Stimulated activated CD8-positive, alpha-beta memory T cell treated with anti-CD3 and anti-CD28 coated beads, Interleukin-2, amount 100 ng/mL, for 1 hour (primary cell): ENCODE results near the gene CACTIN.
"Not testable (repeated sequence)": the region's sequence is repeated elsewhere in the genome, so short reads cannot be mapped to it uniquely, and the experiment has no call there.

Experiments used
- DNase-seq, 2 donors: peaks; one replicate each; pipeline ENCODE4 v3.0.0-alpha.2; 2020; ENCODE audit warnings: low read depth in 2 of 2

Gene CACTIN

DNA sequence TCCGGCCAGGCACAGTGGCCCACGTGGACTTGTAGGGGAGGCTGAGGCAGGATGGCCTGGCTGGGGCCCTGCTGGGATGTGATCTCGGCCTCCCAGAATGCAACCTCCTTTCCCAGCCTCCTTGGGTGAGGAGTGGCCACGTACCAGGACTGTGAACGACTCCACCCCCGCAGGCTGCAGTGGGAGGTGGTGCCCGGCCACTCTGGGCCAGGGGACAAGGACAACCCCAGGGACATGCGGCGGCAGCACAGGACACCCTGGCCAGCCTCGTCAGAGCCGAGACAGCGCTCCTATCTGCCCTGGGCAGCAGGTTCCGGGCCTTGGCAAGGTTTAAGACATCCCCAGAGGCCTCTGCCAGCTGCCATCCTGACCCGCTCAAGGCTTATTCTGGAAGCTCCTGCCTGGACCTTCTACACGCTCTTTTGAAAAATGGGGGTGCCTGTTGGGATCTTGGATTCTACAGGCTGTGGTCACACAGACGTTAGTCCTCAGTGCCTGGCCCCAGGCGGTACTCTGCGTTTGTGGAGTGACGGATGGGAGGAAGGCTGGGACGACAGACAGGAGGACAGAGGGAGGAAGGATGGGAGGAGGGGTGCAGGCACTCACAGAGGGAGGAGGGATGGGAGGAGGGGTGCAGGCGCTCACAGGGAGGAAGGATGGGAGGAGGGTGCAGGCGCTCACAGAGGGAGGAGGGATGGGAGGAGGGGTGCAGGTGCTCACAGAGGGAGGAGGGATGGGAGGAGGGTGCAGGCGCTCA lies 19.9 kb upstream of the CACTIN start:
- DNase-seq: no peak

DNA sequence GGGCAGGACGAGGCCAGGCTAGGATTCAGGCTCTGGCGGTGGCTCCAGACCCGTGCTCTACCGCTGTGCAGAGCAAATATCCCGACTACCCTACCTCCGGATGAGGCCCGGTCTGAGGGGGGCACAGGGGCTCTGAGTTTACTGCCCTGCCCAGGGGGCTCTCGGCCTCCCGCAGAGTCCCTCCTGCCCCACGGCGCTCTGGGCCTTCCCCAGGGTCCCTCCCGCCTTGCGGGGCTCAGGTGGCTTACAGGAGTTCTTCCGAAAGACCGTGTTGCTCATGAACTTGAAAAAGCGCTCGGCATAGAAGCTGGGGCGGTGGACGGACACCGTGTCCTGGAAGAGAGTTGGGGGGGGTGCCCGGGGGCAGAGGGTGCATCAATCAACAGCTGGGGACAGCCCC lies 19.1 kb upstream of the CACTIN start:
- no peak for DNase-seq

DNA sequence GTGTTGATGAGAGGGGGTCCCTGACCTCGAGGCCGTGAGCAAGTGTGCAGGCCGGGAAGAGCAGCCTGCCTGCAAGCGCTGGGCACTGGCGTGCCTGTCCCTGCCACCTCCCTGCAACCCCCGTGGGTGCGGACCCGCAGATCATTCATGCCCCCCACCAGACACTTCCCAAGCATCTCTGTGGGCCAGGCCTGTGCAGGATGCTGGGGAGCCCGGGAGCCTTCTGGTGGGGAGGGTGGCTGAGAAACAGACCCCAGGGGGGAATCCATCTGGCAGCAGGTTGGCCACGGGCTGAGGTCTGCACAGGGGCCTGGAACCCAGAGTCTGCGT lies 18.4 kb upstream of the CACTIN start:
- DNase-seq: no peak

DNA sequence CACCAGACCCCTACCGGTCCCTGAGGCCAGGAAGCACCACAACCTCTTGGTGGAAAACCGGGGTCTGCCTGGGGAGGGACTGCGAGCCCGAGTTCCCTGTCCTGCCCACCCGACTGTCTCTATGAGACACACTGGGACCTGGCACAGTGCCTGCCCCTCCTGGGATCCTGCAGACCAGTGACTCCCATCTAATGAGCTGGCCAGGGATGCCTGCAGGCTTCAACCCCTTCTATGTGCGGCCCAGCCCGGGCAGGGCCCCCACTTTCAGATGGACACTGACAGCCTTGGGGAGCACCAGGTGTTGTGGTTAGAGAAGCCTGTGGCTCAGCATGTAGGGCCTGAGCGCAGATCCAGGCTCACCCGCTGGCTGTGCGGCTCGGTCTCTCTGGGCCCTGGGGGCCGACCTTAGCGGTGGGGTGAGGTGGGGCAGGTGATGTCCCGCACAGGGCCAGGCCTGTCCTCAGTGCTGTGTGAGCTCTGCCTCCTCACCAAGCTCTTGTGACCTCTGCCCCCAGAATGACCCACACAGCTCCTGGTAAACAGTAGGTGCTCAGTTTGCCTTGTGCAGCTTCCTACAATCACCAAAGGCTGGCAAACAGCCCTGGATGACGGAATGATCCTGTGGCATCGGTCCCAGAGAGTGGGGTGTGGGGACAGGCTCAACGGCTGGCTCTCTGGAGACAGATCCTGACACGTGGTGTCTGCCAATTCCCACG lies 17.9 kb upstream of the CACTIN start:
- DNase-seq: no peak

DNA sequence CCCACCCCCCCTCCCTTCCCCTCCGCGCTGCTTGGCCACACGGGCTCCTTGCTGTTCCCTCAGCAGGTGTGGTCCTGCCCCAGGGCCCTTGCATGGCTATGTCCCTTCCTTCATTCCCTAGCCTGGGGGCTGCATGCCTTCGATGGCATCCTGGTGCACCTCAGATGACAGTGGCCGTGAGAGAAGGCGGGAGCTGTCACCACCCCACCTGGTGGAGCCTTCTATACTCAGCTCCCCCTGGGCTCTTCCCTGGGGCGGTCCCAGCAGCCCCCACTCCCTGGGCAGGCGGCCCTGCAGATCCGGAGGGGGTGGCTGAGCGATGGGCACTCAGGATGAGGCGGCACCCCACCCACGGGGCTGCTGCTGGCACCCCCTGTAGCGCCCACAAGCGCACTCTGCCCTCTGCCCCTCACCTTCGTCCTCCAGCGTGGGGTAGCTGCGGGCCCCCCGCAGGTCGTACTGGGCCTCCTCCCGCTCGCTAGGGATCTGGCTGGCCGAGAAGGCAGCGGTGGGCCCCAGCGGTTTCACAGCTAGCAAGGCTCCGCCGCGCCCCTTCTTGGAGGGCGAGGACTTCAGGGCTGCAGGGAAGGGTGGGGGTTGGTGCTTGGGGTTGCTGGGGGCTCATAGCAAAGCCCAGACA lies 17.2 kb upstream of the CACTIN start:
- DNase-seq: no peak

DNA sequence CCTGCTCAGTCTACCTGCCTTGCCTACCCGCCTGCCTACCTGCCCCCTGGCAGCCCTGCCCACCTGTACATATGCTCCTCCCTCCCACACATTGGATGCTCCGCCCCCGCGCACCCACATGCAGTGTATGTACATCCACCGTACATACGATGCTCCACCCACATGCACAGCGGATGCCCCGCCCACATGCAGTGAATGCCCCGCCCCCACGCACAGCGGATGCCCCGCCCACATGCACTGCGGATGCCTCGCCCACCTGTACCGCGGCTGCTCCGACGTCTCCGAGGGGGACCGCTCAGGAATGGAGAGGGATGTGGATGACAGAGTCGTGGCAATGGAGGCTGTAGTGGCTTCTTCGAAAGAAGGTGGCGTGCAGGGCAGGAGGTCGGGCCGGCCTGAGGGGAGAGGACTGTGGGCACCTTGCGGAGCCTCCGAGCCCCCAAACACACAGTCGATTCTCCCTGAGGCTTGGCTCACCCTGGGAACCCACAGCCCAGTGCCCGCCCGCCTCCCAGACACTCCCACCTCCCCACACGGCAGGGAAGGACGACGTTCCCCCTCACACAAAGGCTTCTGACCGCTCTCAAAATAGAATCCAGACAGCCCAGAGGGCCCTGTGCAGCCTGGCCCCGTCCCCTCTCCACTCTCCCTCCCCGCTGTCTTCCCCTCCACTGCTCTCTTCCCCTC lies 16.5 kb upstream of the CACTIN start:
- no peak for DNase-seq

DNA sequence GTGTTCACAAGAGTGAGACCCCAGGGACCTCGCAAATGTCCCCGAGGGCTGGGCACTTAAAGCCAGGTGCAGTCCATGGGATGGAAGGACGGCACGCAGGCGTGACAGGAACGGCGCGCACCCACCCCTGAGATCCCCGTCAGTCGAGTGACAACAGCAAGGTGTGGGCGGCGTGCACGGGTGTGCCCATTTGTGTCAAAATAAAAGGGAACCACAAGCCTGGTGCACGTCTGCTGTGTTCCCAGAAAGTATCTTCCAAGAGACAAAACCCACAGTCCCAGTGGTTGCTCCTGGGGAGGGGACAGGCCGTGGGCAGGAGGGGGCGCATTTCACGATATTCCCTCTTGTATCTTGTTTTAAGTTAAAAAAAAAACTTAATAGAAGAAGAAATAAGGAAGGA lies 15.7 kb upstream of the CACTIN start:
- DNase-seq: no peak

DNA sequence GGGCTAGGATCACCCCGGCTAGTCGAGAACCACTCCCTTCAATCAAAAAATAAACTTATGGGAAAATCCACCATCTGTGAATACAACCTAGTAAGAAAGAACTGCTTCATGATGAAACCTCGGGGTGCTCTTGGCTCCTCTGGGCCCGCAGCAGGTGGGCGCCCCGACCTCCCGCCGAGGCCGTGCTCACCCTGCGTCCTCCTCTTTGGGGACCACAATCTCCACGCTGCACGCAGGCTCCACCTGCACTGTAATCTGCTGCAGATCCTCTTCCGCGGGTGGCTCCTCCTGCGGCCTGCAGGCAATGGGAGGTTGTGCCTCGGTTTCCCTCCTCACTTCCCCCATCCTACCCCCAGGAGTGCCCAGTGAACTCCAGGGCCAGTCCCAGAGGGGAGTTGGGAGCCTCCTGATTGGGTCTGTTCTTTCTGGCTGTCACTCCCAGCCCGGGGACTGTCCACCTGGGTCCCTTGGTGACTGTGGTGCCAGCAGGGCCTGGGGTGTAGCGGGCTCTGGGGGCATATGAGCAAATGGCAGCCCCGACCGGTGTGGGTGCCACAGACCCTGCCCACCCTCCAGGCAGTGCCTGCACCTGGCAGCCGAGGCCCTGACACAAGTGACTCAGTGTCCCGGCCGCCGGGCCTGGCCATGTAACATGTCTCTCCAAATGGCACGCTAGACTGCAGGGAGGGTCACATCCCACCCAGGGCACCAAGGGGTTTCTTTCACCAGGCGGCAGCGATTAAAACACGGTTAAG lies 15.1 kb upstream of the CACTIN start:
- DNase-seq: no peak

DNA sequence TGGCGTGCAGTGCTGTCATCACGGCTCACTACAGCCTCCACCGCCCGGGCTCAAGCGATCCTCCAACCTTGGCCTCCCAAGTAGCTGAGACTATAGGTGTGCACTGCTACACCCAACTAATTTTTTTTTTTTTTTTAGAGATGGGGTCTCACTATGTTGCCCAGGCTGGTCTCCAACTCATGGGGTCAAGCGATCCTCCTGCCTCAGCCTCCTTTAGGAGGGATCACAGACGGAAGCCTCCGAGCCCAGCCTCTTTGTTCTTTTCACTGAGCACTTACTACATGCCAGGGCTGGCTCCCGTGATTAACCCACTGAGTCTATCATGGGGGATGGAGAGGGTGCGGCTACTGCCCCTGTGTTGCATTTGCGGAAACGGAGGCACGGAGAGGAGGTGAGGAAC lies 12.9 kb upstream of the CACTIN start:
- no peak for DNase-seq

DNA sequence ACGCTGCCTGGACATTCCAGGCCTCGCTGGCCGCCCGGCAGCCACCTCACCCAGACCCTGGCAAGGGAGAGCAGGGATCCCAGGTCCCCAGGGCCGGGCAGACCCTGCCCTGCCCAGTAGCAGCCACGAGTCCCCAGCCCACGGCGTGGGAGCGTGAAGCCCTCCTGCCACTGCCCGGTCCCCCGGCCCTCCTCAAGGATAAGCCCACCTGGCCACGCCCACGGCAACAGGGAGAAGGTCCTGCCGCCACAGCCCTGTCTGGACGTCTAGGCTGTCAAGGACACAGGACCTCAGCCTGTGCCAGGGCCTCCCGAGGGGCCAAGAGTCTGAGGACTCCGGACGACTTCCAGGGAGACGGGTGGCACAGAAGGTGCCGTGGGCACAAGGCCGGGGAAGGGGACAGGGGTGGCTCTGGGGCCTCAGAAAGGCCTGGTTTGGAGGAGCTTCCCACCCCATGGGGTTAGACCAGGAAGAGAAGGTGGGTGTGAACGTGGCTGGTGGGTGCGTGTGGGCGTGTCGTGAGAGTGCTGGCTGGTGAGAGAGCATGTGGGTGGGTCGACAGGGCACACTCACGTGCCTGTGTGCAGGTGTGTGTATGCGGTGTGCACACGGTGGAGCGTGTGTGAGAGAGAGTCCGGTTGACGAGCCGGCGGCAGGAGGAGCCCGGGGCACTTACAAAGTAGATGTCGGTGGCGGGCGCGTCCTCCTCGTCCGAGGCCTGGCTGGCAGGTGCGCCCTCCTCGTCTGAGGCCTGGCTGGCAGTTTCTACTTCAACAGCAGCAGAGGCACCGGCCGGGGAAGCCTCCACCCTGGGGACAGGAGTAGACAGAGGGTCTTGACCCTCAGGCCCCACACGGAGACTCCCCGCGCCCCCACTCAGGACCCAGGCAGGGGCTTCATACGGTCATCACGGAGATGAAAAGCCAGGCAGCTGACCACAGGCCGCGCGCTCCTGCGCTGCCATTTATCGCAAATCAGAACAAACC lies 11.9 kb upstream of the CACTIN start:
- no peak for DNase-seq

DNA sequence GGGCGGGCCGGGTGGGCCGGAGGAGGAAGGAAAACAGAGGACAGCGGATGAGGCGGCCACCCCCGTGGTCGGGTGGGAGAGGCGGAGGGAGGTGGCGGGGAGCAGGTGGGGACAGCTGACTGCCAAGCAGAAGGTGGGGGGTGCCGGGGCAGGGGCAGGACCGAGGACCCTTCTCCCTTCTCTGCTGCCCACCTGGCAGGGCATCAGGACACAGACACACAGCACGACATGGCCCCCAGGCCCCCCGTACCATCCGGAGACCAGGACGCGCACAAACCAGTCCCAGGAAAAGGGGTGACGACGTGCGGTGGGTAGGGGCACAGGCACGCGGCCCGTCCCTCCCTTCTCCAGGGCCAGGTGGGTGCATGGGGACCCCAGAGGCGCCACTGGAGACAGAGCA lies 11.0 kb upstream of the CACTIN start:
- no peak for DNase-seq

DNA sequence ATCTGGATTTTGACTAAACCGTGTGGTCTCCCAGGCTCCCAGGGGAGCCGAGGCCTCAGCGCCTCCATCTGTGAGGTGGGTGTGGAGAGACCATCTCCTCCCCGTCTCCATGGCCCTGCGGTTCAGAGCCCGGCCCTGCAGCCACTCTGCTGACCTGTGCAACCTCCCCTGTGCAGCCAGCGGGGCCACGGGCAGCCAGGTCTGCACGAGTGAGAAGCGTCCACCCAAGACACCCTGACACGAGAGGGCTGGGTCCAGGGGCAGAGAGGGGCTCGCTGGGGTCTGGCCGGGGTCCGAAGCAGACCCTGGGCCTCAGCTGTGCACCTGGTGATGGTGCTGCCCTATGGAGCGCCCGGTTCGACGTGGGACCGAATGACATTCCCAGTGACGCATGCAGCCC lies 10.4 kb upstream of the CACTIN start:
- no peak for DNase-seq

DNA sequence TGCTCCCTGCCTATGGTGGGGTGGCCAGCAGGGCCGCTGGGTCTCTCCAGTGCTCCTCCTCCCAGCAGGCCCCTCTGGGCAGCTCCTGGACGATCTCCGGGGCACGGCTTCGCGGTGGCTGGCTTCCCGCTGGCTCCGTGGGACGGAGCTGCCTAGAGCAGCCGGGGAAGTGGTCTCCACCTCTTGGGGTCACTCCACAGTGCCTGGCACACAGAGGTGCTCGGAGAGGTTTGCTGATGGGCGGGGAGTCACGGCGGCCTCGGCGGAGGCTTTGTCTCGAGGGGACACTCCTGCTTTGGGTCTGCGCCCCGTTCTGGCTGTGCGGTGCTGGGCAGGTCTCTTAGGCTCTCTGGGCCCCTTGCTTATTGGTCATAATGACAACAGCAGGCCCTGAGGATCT lies 9.9 kb upstream of the CACTIN start:
- DNase-seq: no peak

DNA sequence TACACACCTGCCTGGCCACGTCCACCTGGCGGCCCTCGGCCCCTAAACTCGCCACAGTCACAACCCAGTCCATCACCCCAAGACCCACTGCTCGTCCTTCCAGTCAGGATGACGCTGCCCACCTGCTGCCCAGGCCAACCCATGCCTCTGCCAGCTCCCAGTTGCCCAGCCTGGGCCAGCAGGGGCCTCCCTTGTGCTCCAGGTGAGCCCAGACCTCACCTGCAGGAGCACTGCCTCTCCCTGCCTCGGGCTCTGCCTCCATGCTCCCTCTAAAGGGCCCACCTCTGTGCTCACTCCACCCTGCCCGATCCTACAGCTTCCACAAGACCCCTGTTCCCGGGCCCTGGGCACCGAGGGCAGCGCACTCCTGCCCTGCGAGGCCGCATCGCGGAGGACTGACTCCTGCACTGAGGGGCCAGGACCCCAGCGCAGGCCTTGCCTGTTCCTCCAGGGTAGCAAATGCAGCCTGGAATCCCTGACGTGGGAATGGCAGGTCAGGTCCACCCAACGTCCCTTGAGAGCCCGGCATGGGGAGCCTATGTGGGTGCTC lies 8.0 kb upstream of the CACTIN start:
- no peak for DNase-seq

DNA sequence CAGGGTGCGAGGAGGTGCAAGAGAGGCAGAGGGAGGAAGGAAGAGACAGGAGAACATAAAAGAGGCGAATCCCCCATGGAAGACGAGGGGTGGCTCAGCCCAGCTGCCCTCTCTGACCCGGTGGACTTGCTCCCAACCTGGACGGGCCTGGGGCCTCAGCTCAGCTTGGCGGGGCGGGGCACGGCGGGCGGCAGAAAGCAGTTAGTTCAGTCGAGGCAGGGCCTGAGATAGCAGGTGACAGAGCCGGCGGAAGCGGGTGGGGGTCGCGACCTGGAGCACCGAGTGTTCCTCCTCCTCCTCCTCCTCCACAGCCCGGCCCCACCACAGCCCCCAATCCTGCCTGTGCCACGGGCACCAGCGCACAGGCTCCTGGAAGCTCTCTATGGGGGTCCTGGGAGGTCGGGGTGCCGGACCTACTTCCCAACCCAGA lies 7.0 kb upstream of the CACTIN start:
- no peak for DNase-seq

DNA sequence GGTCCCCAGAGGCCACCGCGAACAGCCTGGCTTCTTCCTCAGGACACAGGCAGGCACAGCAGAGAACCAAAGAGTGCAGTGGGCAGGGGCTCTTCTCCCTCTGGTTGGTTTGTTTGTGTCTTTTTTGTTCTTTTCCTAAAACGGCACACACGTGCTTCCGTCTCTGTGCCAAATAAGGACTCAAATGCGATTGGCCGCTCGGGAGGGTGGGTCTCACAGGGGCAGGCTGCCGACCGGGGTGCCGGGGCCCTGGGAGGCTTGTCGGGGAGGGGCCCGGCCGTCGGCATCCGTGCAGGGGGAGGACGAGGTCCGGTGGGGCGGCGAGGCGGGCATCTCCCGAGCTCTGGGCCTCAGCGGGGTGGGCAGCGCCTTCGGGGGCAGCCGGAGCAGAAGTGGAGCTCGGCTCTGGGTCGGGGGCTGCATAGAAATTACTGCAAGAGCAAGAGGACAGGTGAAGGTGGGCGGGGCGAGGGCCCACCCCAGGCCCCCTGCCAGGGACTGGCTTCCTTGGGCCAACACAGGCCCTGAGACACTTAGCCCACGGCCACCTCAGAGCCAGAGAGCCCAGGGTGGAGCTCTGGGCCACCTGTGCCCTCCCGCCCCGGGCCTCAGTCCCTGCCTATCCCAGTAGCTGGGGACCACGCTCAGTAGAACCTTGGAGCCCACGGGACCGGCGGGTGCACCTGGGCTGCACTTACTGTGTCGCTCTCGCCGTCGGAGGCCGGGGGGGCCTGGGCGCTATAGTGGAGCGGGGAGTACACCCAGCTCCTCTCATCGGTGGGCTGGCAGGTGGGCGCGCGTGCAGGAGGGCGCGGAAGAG lies 6.4 kb upstream of the CACTIN start:
- no peak for DNase-seq

DNA sequence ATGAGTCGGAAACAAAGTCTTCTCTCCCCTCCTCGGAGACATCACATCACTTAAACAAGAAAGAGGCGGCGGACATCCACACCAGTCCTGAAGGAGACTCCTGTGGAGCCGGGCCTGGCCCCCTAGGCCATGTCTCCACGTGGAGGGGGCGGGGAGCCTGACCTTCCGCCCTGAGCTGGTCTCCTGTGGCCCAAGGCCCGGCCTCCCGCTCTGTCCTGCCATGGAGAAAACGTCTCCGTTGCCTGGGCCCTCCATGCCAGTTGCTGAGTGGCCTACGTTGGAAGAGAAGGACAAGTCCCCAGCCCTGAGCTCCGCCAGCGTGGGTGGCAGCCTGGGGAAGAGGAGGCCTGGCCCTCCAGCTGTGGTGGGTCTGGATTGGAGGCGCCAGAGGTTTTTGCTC lies 5.5 kb upstream of the CACTIN start:
- DNase-seq: no peak

DNA sequence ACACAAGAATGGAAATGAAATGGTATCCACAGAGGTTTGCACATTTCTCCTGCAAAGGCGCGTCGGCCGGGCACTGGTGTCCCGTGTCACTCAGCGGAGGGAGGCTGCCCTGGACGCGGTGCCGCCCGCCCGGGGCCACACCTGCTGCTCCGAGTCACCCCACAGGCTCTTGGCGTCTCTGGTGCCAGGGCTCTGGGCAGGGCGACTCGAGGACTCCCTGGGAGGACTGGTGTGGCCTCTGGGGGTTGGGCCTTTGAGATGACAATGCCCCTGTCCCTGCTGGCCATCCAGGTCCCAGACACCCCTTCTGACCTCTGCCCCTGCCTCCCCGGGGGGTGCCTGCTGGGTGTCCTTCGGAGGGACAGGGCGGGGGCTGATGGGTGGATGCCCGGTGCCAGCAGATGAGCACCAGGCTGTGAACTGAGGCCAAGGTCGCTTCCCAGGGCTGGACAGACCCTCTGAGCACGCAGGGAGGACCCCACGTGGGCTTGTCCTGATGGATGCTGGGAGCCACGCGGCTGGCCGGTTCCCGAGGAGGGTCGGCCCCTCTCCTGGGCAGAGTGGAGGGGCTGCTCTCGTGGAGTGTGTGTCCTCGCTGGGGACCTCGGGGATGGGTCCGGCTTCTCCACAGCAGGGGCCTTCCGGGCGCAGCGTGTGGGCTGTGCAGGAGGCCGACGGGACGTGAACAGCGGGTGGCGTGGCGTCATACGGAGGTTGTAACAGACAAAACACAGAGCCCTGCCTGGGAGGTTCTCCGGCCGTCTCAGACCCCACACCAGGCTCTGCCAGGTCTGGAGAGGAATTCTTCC lies 4.7 kb upstream of the CACTIN start:
- DNase-seq: no peak

DNA sequence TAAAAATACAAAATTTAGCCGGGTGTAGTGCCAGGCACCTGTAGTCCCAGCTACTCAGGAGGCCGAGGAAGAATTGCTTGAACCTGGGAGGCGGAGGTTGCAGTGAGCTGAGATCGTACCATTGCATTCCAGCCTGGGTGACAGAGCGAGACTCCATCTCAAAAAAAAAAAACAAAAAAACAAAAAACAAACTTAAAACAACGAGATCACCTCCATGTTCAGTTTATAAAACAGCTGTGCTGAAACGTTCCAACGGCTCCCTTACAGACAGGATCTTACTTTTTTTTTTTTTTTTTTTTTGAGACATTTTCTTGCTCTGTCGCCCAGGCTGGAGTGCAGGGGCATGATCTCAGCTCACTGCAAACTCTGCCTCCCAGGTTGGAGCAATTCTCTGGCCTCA lies 2.2 kb upstream of the CACTIN start:
- not testable (repeated sequence) for DNase-seq
